ENCODE measurements around the gene GRM8.

Gene GRM8

DNA sequence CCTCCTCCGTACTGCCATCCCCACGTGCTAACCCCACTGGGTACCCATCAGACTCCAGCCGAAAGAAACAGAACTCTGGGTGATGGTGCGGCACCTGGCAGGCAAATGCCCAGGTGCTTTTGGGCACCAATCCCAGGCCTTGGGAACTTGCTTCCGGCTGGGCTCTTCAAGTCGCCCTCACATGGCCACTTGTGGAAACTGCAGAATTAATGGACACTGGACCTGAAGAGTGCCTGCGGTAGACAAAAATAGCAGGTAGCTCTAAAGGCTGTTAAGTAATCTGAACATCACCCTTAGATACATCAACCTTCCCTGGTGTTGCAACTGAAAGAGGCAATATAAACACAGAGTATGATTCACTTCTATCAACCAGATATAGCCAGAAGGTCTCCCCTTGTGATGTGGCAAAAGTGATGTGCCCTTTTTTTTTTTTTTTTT, 644.4 kb downstream of the GRM8 start:
- no peak for TF ChIP-seq ZNF274 (IDR thresholded peaks at IDR 0.05; ENCODE audit: low read depth, low read length)

DNA sequence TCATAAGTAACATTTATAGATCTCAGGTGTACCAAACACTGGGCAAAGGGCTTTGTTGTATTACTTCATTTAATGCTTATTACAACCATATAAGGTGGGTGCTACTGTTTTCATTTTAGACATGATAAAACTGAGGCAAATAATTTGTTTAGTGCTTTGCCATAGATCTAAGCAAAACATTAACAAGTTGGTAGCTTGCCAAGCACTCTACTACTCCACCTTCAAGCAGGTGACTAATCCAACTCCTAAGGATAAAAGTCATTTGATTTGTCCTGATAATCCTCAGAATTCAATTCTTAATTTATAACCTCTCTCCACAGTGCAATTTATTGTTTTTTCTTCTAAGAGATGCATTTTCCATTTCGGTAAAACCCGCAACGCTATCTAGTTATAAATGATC, 646.4 kb downstream of the GRM8 start:
- H3K4me3 ChIP-seq (ENCODE audit: low read length), result no peak overlapping the region
- no peak for TF ChIP-seq ZNF274 (IDR thresholded peaks at IDR 0.05; ENCODE audit: low read depth, low read length)

More for the DNA sequence above, 644.4 kb downstream of the GRM8 start:
- no peak overlapping the region for H3K4me3 ChIP-seq (ENCODE audit: low read length)

DNA sequence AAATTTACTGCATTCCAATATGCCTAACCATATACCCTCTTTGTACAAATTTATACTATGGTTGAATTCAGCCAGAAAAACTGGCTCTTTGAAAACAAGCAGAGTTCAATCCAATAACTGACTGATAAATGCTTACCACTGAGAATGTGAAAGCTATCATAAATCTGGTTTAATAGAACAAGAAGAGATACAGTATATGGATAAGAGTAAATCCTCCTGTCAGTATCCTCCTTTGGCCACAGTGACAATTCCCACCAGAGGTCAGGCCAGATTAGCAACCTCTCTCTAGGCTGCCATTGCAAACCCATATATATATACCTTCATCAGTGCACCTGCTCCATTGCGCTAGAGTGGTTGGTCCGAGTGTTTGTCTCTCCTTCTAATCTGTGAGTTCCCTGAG, 647.2 kb downstream of the GRM8 start:
- TF ChIP-seq ZNF274 (IDR thresholded peaks at IDR 0.05; ENCODE audit: low read depth, low read length), result no peak
- H3K4me3 ChIP-seq (ENCODE audit: low read length), result no peak overlapping the region

DNA sequence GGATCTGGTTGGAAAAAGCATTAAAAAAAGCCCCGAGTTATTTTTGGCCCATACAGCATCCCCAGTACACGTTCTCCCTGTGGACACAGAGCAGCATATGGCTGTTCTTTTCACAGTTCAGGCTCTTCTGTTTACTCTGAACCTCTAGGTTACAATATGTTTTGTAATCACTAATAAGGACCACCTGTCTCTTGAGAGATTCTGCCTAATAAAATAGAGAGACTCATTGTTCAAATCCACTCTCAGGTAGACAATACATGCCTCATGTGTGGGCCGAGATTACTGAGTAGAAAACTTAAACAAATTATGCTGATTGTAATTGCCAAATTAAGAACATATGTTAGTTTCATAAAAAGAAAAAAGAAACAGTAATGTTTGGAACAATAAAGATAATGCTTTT, 647.7 kb downstream of the GRM8 start:
- no peak for TF ChIP-seq ZNF274 (IDR thresholded peaks at IDR 0.05; ENCODE audit: low read depth, low read length)
- no peak overlapping the region for H3K4me3 ChIP-seq (ENCODE audit: low read length)

DNA sequence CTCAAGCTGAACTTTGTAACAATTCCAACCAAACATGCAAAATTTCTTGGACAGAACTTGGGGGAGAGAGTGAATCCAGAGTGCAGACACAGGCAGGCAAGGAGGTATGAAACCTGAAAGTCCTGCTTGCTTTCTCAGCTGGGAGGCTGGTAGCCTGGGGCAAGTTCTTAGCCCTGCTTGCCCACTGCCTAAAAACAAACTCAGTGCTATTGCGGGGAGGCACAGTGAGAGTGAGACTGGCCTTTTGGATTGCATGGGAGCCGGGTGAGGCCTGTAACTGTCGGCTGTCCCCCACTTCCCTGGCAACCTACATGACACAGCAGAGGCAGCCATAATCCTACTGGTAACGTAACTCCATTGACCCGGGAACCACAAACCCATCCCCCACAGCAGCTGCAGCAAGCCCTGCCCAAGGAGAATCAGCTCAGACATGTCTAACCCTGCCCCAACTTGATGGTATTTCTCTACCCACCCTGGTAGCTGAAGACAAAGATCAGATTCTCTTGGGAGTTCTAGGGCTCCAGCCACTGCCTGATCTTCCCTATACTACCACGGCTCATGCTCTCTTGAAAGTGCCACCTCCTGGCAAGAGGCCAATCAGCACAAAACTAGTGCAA, 663.6 kb downstream of the GRM8 start:
- TF ChIP-seq ZNF274 (IDR thresholded peaks at IDR 0.05; ENCODE audit: low read depth, low read length), result no peak
- no peak overlapping the region for H3K4me3 ChIP-seq (ENCODE audit: low read length)

DNA sequence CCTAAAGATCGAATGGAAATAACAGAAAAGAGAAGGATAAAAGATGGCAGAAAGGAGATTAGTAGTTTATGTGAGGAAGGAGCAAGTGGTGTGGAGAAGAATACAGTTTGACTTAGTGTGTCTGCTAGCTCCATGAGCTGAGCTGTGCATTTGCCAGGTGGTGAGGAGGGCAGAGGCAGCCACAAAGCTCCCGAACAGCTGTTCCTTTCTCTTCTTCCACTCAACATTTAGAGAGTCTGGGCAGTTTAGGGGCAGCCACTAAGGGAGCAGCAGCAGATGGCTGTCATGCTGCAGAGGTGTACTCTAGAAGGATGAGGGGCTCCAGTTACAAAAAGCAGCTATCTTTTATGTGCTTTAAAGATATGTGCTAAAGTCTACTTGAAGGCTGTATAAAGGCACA, 674.4 kb downstream of the GRM8 start:
- TF ChIP-seq ZNF274 (IDR thresholded peaks at IDR 0.05; ENCODE audit: low read depth, low read length), result no peak
- H3K4me3 ChIP-seq (ENCODE audit: low read length), result no peak overlapping the region

DNA sequence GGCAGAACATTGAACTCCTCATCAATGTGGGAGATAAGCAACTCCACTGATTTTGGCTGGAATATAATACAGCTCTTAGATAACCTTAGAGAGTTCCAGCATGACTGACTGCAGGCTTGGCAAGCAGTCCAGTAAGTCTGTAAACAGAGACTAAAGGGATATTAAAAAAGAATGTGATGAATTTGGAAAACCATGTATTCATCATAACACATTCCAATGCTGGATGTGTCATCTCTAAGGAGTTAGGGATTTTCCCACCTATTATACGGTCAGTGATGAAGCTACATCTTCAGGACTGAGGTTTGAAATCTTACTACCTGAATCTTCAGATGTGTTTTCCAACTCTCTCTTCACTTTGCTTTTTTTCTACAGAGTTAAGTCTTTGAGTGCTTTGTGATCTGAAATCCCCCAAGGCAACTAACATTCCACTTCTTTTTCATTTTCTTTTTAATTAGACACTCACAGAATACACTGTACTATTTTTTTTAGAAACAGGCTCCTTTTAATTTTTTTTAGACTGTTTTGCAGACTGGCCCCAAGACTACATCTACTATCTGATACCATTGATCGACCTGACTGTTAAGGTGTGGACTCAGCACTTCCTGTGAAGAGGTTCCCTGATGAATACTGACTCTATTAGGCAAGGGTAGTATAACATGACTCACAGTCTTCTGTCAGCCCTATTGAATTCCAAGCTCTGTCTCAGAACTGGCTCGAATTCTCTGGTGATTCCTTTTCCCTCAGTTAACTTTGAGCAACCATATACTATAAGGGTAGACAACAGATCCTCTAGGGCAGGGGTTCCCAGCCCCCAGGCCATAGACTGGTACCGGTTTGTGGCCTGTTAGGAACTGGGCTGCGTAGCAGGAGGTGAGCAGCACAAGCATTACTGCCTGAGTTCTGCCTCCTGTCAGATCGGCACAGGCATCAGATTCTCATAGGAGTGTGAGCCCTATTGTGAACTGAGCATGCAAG, 678.2 kb downstream of the GRM8 start:
- no peak overlapping the region for H3K4me3 ChIP-seq (ENCODE audit: low read length)

DNA sequence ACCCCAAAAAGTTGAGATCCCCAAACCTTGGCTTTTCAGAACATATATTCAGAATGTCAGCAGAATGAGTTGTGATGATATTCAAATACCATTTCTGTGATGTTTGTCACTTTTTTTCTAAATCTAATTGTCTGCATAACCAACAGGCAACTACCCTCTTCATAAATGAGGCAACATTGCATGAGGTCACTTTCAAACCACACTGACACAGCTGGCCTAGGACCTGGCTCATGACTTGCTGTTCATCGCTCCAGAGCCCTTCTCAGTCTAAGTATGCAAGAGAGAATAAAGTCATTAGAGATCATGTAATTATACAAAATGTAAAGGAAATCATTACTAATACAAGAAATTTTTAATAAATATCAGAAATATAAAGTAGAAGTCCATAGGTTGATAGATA, 681.9 kb downstream of the GRM8 start:
- no peak for TF ChIP-seq ZNF274 (IDR thresholded peaks at IDR 0.05; ENCODE audit: low read depth, low read length)
- H3K4me3 ChIP-seq (ENCODE audit: low read length), result no peak overlapping the region

More for the DNA sequence above, 678.2 kb downstream of the GRM8 start:
- no peak for TF ChIP-seq ZNF274 (IDR thresholded peaks at IDR 0.05; ENCODE audit: low read depth, low read length)

DNA sequence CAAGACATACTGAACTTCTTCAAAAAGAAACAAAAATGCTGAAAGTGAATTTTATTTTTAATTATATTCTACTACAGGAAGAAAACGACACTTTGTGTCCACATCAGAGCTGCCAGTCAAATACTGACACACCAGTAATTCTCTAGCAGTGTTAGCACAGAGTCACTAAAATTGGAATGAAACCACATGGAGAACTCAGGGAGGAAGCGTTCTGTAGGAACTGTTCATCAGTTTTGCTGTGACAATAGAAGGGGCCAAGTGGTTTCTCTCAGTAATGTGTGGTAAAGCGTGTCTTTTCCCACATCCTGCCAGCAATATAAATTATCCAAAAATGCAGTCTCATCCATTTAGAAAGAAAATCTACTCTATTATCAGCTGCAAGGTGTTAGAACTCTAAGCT, 683.3 kb downstream of the GRM8 start:
- H3K4me3 ChIP-seq (ENCODE audit: low read length), result no peak overlapping the region
- TF ChIP-seq ZNF274 (IDR thresholded peaks at IDR 0.05; ENCODE audit: low read depth, low read length), result no peak

DNA sequence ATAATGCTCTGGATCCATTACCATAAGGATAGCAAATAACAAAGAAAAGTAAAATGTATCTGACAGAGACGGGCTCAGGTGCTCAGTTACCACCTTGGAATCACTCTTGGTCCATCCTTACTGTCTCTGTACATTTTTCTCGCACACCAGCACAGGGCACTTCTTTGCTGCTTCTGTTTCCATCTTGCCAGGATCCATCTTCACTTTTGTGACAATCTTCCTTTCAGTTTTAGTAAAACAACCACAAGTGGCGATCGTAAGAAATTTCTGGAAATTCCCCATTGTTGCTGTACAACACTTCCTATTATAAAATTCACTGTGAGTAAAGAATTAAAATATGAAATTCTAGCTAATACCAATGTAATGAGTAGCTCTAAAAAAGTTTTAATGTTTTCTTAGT, 695.5 kb downstream of the GRM8 start:
- no peak for TF ChIP-seq ZNF274 (IDR thresholded peaks at IDR 0.05; ENCODE audit: low read depth, low read length)
- H3K4me3 ChIP-seq (ENCODE audit: low read length), result no peak overlapping the region

DNA sequence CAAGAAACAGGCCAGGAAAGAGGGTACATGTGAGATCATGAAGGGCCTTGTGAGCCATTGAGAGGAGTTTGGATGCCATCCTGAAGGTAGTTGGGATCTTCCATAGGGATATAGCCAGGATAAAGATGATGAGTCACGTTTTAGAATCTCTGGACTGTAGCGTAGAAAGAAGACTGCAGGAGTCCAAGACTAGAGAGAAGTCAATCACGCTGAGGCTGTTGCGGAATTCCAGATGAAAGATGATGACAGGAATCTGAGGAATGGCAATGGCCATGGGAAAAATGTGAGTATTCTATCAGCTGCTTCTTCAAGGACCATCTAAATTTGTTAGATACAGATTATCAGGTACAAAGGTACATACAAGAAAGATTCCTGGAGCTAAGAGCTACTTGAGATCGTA, 711.3 kb downstream of the GRM8 start:
- TF ChIP-seq ZNF274 (IDR thresholded peaks at IDR 0.05; ENCODE audit: low read depth, low read length), result no peak
- no peak overlapping the region for H3K4me3 ChIP-seq (ENCODE audit: low read length)

DNA sequence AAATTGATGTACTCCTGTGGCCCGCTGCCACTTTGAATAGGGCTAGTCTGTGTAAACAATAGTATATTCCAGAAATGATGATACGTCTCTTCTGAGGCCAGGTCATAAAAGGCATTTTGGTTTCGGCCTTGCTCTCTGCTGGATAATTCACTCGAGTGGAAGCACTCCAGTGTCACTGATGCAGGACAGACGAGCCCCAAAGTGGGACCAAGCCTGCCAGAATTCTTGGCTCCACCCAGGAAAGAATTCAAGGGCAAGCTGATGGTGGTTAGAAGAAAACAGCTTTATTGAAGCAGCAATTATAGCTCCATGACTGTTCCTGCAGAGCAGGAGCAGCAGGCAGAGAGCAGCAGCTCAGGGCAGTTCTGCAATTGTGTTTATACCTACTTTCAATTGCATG, 717.6 kb downstream of the GRM8 start:
- no peak for TF ChIP-seq ZNF274 (IDR thresholded peaks at IDR 0.05; ENCODE audit: low read depth, low read length)
- no peak overlapping the region for H3K4me3 ChIP-seq (ENCODE audit: low read length)

DNA sequence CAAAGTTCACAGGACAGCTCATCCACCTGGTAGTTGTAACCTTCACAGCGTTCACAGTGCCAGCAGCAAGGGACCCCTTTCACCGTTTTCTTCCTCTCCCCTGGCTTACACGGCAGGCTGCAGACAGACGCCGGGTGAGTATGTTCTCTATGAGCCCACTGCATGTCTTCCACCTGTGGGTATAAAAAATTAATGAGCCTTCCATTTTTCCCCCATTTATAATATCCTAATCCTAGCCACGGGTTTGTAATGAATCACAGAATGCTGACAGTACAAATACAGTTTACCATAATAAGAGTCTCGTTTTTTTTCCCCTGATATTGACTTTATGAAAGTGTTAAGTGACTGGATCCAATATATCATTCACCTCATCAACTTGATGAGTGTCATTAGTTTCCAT, 719.0 kb downstream of the GRM8 start:
- no peak overlapping the region for H3K4me3 ChIP-seq (ENCODE audit: low read length)
- TF ChIP-seq ZNF274 (IDR thresholded peaks at IDR 0.05; ENCODE audit: low read depth, low read length), result no peak

DNA sequence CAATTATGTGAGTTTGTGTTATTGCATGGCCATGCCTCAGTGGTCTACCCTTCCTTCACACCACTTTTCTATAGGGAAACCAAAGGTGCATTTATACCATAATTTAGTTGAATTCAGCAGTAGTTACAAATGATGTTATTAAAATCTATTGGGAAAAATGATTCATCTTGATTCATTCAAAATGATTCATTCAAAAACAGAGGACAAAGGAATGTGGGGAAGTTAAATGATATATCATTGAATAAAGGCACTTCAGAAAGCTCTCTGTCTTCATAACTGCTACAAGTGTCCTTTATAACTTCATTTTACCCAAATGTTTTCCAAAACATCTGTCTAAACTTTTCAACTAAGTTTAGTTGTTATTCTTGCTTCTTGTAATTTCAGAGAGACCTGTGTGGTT, 722.9 kb downstream of the GRM8 start:
- no peak for TF ChIP-seq ZNF274 (IDR thresholded peaks at IDR 0.05; ENCODE audit: low read depth, low read length)
- H3K4me3 ChIP-seq (ENCODE audit: low read length), result no peak overlapping the region

DNA sequence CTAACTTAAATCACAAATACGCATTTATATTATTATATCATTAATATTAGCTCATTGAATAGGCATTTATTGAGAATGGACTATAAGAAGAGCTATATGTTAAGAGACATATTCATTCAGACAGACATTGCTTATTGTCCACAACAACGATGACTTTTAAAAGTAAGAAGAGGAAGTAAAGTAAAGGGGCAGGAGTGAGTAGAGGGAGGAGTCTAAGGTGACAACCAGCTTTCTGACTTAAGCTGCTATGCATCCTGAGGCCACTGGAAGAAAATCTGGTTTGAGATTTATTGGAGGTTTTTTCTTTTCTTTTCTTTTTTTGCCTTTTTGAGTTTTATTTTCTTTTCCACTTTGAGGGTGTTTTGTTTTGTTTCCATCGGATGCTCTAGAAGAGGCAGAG, 723.5 kb downstream of the GRM8 start:
- TF ChIP-seq ZNF274 (IDR thresholded peaks at IDR 0.05; ENCODE audit: low read depth, low read length), result no peak
- no peak overlapping the region for H3K4me3 ChIP-seq (ENCODE audit: low read length)
